ENCODE data around the gene OOSP4B. TPM values are rescaled to one million over a fixed set of nuclear protein-coding genes. Genes with fewer than 3 reads are reported as not detected.

OOSP4B gene
- total RNA-seq, 1 donor from 2014 or later: not detected

GRCh38 chr11:60080535-60080934, 63.6 kb downstream of the OOSP4B start:
- FAIRE-seq: no peak
- H3K27ac Mint-ChIP-seq (ENCODE audit: unreplicated experiment): no peak overlapping the region

More at GRCh38 chr11:60080535-60080934, 63.6 kb downstream of the OOSP4B start:
- Mint-ChIP-seq H3K9me3 (ENCODE audit: unreplicated experiment) (peaks cover 2% of the 10 kb centered on the region), H3K4me1 (ENCODE audit: low read depth, unreplicated experiment) (no peaks in the 10 kb centered on the region), H3K4me3 (ENCODE audit: unreplicated experiment) (no peak overlapping the region), H3K36me3 (ENCODE audit: low read depth, unreplicated experiment) (no peaks in the 10 kb centered on the region), H3K27me3 (ENCODE audit: low read depth, unreplicated experiment) (no peaks in the 10 kb centered on the region)
- H3K4me1 ChIP-seq (ENCODE audit: insufficient read depth, low read length): no peaks in the 10 kb centered on the region
- TF ChIP-seq EZH2 (IDR thresholded peaks at IDR 0.05; ENCODE audit: insufficient read depth, low read length) (no peak), CTCF (IDR thresholded peaks at IDR 0.05; ENCODE audit: insufficient read depth, low read depth, low read length) (no peak)
- H3K27me3 ChIP-seq (ENCODE audit: insufficient read depth, low read length): no peaks in the 10 kb centered on the region
- no peak for DNase-seq (ENCODE audit: low read depth)
- H2AFZ ChIP-seq (ENCODE audit: low read depth, low read length): no peak overlapping the region
- no peak overlapping the region for H3K27ac ChIP-seq (ENCODE audit: low read depth, low read length)
- no peaks in the 10 kb centered on the region for H4K20me1 ChIP-seq (ENCODE audit: insufficient read depth, low read length)
- H3K9me3 ChIP-seq (ENCODE audit: insufficient read depth, low read depth, low read length): no peaks in the 10 kb centered on the region
- no peak overlapping the region for H3K4me2 ChIP-seq (ENCODE audit: low read length)
- H3K9ac ChIP-seq (ENCODE audit: low read length): no peak overlapping the region
- no peaks in the 10 kb centered on the region for H3K36me3 ChIP-seq (ENCODE audit: insufficient read depth, low read length)
- H3K79me2 ChIP-seq (ENCODE audit: insufficient read depth, low read length): no peaks in the 10 kb centered on the region
- no peak overlapping the region for H3K4me3 ChIP-seq (ENCODE audit: insufficient read depth, low read depth, low read length)

Other genes starting within 250 kb of the OOSP4B start
- 29.7 and 30.9 TPM in 2 replicates for gene MRPL16, start 206.4 kb upstream of the OOSP4B start, total RNA-seq
- gene CBLIF, start 171.7 kb upstream of the OOSP4B start, total RNA-seq: not detected in 2 replicates
- gene TCN1, start 150.7 kb upstream of the OOSP4B start, total RNA-seq: 0.45 TPM in 1 of 2 replicates, not detected in the other
- not detected in 2 replicates for gene OOSP3, start 138.4 kb upstream of the OOSP4B start, total RNA-seq
- not detected in 2 replicates for gene OOSP1, start 78.7 kb upstream of the OOSP4B start, total RNA-seq
- not detected in 2 replicates for gene OOSP4A, start 53.1 kb upstream of the OOSP4B start, total RNA-seq
- gene OOSP2, start 23.2 kb downstream of the OOSP4B start, total RNA-seq: not detected in 2 replicates
- not detected in 2 replicates for gene MS4A3, start 39.5 kb downstream of the OOSP4B start, total RNA-seq
- not detected in 2 replicates for gene MS4A2, start 71.5 kb downstream of the OOSP4B start, total RNA-seq
- not detected in 2 replicates for gene MS4A6A, start 165.9 kb downstream of the OOSP4B start, total RNA-seq
- not detected in 2 replicates for gene MS4A4E, start 226.0 kb downstream of the OOSP4B start, total RNA-seq

All from astrocyte (in vitro differentiated cells and primary cell).